HG02970 (cell line): ENCODE data around the gene PDCD7.
"Not testable (repeated sequence)": the region's sequence is repeated elsewhere in the genome, so short reads cannot be mapped to it uniquely, and the experiment has no call there.

ENCODE experiments used
- ATAC-seq: cut with Tn5 transposase; IDR thresholded peaks from one replicate; pipeline ENCODE4 v1.9.1; 2021; ENCODE audit warnings: mild to moderate bottlenecking, moderate library complexity, moderate number of reproducible peaks; ENCODE audit not compliant: unreplicated experiment, low FRiP score

Gene PDCD7

DNA sequence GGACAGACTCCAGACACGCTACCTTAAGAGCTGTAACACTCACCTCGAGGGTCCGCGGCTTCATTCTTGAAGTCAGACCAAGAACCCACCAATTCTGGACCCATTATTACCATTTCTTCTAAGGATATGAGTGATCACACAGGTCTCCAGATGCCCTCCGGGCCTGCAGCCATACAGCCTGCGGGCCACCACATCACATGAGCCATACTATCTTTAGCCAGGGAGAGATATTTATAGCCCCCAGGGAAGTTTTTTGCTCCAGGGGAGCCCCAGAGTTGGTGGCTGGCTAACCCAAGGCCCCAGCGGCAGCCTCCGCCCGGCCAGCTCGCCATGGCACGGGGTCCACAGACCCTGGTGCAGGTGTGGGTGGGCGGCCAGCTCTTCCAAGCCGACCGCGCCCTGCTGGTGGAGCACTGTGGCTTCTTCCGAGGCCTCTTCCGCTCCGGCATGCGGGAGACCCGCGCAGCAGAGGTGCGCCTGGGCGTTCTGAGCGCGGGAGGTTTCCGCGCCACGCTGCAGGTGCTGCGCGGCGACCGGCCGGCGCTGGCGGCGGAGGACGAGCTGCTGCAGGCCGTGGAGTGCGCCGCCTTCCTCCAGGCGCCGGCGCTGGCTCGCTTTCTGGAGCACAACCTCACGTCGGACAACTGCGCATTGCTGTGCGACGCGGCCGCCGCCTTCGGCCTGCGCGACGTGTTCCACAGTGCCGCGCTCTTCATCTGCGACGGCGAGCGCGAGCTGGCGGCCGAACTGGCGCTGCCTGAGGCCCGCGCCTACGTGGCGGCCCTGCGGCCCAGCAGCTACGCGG, 56.9 kb downstream of the PDCD7 start, which contains the start of gene KBTBD13:
Gene KBTBD13, plus strand, starts transcription at position 261 of the 805 bp plus-strand sequence. Its CDS starts 70 bp downstream, at position 331.
- ATAC-seq = no peak

DNA sequence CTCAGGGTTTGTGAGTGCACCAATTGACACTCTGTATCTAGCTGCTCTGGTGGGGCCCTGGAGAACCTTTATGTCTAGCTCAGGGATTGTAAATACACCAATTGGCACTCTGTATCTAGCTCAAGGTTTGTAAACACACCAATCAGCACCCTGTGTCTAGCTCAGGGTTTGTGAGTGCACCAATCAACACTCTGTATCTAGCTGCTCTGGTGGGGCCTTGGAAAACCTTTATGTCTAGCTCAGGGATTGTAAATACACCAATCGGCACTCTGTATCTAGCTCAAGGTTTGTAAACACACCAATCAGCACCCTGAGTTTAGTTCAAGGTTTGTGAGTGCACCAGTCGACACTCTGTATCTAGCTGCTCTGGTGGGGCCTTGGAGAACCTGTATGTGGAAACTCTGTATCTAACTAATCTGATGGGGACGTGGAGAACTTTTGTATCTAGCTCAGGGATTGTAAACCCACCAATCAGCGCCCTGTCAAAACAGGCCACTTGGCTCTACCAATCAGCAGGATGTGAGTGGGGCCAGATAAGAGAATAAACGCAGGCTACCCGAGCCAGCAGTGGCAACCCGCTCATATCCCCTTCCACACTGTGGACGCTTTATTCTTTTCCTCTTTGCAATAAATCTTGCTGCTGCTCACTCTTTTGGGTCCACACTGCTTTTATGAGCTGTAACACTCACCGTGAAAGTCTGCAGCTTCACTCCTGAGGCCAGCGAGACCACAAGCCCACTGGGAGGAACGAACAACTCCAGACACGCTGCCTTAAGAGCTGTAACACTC, 57.8 kb downstream of the PDCD7 start:
- ATAC-seq = not testable (repeated sequence)

DNA sequence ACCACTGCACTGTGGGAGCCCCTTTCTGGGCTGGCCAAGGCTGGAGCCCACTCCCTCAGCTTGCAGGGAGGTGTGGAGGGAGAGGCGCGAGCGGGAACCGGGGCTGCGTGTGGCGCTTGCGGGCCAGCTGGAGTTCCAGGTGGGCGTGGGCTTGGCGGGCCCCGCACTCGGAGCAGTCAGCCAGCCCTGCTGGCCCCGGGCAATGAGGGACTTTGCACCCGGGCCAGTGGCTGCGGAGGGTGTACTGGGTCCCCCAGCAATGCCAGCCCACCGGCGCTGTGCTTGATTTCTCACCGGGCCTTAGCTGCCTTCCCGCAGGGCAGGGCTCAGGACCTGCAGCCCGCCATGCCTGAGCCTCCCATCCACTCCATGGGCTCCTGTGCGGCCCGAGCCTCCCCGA, 58.7 kb downstream of the PDCD7 start:
- not testable (repeated sequence) for ATAC-seq

DNA sequence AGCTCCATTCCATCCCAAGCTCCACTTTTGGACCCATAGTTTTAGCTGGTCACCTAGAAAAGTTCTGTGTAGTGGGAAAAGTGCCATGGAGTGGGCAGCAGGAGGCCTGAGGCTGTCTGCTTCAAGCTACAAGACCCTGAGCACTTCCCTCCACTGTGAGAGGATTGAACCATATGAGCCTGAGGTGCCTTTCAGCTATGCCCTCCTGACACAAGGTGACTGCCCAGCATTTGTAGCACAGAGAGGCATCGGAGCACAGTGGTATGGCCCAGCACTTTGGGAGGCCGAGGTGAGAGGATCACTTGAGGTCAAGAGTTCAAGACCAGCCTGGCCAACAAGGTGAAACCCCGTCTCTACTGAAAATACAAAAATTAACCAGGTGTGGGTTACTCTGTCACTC, 61.0 kb downstream of the PDCD7 start:
- ATAC-seq = no peak

DNA sequence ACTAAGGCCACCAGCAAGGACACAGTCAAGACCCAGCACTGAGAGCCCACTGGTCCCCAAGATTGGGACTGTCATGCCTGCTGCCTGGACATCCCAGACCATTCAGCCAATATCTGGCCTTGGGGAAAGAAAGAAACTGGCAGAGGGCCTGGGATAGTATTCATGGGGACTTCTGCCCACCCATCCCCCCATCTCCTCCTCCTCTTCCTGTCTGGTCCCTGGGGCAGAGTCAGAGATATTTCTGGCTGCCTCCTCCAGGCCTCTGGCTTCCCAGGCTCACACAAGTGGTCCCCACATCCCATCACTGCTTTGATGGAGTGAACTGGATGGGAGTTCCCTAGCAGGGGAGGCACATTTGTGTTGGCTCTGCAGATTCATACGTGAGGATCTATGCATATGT, 61.6 kb downstream of the PDCD7 start:
- no peak for ATAC-seq

DNA sequence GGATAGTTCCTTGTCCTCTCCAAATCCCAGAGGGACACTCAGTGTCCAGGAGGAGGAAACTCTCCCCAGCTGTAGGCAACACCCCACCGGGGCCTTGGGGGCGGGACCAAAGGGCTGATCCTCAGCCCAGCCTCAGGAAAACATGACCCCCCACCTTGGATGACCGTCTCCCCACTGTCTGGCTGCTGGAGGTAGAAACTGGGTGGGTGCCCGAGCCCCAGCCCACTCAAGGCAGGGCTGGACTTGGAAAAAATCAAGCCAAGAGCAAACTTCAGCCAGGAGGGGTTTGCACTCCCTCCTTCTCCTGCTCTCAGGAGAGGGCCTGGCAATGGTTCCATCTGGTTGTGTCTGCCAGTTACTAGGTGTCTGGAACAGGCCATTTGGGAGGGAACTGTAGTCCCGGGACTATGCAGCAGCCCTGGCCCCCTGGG, 62.2 kb downstream of the PDCD7 start:
- ATAC-seq = no peak

DNA sequence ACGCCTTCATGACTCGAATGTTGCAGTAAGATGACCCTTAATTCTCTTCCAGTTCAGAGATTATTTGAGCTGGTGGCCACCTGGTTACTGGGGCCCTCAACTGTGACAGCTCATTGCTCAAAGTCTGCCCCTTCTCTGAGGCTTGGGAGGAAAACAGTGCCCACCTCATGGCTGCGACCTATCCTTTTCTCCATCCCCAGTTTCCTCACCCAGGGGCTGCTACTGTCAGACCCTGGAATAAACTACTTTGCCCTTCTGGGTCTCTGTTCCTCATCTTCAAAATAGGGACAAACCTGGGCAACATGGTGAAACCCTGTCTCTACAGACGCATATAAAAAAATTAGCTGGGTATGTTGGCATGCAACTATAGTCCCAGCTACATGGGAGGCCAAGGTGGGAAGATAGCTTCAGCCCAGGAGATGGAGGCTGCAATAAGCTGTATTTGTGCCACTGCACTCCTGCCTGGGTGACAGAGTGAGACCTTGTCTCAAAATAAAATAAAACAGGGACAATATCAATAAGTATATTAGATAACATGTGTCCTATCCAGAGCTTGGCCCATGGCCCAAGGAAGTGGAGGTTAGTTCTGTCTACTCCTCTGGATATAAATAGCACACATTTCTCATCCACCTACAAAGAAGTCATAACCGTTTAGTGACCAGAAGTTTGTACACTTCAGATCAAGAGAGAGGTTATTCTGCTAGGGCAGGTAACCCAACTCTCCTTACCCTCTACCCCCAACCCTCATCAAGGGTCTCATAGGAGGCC, 63.6 kb downstream of the PDCD7 start:
- no peak for ATAC-seq

DNA sequence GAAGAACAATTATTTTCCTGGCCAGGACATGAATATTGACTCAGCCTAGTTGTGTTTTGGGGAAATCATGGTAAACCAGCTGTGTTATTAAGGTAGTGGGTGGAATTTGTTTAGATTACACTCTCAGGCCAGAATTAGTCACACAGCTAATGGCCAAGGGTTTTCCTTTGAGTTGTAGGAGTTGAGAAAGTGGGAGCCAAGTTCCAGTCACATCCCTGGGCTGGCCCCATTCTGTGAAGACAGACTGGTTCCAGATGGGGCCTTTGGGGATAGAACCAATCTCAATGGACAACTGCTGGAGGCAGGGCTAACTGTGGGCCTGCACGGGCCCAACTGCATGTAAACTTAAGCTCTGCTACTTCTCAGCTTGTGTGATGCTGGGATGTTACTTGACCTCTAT, 64.4 kb downstream of the PDCD7 start:
- no peak for ATAC-seq

DNA sequence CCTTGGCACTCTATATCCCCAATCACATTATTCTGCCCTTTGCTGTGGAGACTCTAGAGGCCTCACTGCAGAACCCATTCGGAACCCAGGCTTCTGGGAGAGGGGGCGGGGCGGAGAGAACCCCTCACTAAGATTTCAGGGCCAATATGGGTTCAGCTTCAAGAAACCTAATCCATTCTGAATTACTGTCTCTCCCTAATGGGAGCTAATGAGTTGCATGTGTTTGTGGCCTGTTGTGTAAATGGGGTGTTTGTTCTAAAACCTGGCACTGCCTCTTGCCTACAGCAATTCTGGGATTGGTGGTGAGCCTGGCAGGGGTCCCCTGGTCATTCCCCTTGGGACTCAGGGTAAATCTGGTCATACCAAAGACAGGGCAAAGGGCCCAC, 65.2 kb downstream of the PDCD7 start:
- ATAC-seq = no peak

DNA sequence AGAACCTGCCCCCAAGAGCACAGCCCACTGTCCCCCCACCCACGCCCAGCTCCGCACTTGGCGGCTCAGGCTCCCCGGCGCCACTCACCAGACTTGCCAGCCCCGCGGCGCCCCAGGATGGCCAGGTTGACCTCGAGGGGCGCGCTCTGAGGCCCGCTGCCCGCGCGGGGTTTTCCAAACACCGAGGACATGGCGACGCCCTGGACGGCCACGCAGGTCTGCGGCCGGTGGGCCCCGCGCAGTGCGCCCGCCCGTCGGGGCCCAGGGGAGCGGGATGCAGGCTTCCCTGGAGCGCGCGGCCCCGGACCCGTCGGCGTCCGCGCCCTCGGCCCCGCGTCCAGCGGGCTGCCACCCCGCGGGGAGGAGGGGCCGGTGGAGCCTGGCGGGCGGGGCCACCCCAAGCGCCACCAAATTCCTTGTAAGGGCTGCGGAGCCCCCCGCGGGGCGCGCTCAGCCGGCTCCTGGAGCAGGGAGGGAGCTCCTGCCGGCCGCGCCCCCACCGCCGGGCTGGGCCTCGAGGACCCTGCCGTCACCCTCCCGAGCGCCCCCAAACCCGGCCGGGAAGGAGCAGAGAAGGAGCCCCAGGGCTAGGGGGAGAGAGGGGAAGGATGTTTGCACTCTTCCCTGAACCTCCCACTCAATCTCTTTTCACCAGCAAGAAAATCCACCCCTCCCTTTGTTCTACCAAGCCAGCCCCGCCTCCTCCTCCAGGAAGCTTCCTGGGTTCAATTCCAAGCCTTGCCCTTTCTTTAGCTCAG, 65.8 kb downstream of the PDCD7 start, which contains the start of gene RASL12:
Gene RASL12, minus strand, starts transcription at position 347 of the 758 bp plus-strand sequence. Its CDS starts 156 bp downstream, at position 191.
- ATAC-seq = no peak
